Hematopoietic multipotent progenitor cell treated with erythropoietin and hydrocortisone succinate and interleukin-3 and kit ligand, for 4 days (in vitro differentiated cells): Measurements from ENCODE around the gene IQCF5.
"Not testable (repeated sequence)": the region's sequence is repeated elsewhere in the genome, so short reads cannot be mapped to it uniquely, and the experiment has no call there.

Source experiments
- DNase-seq: peaks from one replicate; pipeline ENCODE4 v3.0.0-alpha.2; 2015

IQCF5 gene

DNA sequence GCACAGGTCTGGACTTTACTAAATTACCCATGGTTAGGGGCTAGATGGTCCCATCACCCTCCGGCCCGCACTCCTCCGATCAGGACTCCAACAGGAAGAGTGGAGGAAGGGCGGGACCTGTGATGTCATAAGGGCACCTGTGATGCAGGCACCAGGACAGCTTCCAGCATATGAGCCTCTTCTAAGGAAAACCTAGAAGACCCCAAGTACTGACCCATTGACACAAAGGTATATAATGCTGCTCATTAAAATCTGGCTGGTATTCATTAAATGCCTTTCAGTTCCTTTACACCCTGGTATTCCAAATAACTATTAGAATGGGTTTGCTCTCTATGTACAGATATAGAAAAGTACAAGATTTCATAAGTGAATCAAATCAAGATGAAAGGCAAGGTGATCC is at the start of gene IQCF5:
Gene IQCF5 (minus strand): TSS at position 101 of the 400 bp plus-strand sequence. CDS start 70 bp downstream, at position 31.
- DNase-seq: no peak

GRCh38 chr3:51921081-51921578 is 45.7 kb upstream of the IQCF5 start:
- DNase-seq: no peak

GRCh38 chr3:51916418-51916817 is 41.0 kb upstream of the IQCF5 start:
- no peak for DNase-seq

- no peak for DNase-seq
These were observed 32.6 kb upstream of the IQCF5 start for GRCh38 chr3:51908026-51908425.

DNA sequence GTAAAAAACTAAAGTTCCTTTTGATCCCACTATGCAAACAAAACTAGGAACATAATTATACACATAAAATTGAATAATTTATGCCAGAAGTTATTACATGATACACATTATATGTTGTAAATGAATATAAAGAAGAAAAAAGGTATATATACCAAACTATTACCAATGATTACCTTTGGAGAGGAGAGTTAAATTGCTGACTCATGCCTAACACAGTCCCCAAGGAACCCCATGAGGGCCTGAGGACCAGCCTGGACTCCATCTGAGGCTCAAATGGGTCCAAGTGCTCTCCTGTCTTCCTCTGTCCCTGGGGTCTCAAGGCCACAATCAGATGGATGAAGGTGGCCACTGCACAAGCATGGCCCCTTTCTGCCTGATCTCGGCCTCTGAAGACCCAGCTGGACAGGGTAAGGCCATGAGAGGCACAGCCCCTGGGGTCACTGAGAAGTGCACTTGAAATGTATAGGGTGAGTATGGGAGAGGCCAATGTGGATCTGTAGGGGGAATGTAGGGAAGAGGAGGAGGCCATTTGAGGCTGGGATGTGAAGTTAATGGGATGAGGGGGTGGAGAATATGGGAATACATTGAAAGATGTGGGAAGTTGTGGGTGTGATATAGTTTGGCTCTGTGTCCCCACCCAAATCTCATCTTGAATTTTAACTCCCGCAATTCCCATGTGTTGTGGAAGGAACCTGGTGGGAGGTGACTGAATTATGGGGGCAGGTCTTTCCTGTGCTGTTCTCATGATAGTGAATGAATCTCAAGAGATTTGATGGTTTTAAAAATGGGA is 28.8 kb upstream of the IQCF5 start:
- DNase-seq: no peak

DNA sequence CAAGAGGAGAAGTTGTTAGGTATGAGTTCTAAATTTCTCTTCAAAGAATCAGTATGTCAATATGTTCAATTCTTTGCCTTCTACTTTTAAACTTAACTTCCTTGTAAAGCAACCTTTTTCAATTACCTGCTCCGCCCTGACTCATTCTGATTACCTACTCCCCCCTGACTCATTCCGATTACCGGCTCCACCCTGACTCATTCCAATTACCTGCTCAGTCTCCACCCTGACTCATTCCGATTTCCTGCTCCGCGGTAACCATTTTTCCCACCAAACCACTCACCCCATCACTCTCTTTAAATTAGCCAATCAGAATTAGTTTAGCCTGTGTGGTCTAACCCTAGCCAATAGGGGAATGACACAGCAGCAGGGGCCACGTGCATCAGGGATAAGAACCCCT is 27.0 kb upstream of the IQCF5 start:
- DNase-seq: not testable (repeated sequence)

GRCh38 chr3:51900043-51900442 is 24.6 kb upstream of the IQCF5 start:
- DNase-seq: not testable (repeated sequence)

DNA sequence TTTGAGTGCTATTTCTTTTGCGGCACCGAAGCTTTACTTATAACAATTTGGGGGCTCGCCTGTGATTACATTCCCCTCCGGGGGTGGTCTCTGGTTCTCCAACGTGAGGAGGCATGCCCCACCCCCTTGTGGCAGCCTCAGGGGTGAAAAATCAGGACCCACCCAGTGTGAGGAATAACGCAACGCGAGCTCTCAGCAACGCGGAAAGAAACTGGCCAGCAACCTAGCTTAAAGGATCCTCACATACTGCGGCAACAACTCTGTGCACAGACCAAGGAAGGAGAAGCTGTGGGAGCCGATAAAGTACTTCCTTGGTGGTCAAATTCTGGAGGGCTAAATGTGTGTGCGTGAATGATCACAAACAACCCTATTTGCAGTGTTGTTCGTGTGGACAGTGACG is 22.0 kb upstream of the IQCF5 start:
- no peak for DNase-seq

- no peak for DNase-seq
These were observed 21.4 kb upstream of the IQCF5 start for GRCh38 chr3:51896607-51897305.

GRCh38 chr3:51894939-51895338 is 19.5 kb upstream of the IQCF5 start:
- DNase-seq: no peak

GRCh38 chr3:51894391-51894790 is 19.0 kb upstream of the IQCF5 start:
- no peak for DNase-seq

GRCh38 chr3:51891242-51892039 is 16.0 kb upstream of the IQCF5 start:
- DNase-seq: peak; percentile 22

GRCh38 chr3:51888463-51889105 is 13.2 kb upstream of the IQCF5 start:
- DNase-seq: no peak

GRCh38 chr3:51887620-51888019 is 12.2 kb upstream of the IQCF5 start:
- no peak for DNase-seq

- no peak for DNase-seq
These were observed 11.0 kb upstream of the IQCF5 start for GRCh38 chr3:51886447-51886846.

- DNase-seq: no peak
These were observed 4.5 kb upstream of the IQCF5 start for GRCh38 chr3:51879937-51880336.

GRCh38 chr3:51876186-51876585 is 785 bp upstream of the IQCF5 start:
- DNase-seq: no peak

GRCh38 chr3:51874889-51875288 is 512 bp downstream of the IQCF5 start:
- DNase-seq: peak; percentile 7

GRCh38 chr3:51874411-51874810 is 990 bp downstream of the IQCF5 start:
- DNase-seq: no peak

DNA sequence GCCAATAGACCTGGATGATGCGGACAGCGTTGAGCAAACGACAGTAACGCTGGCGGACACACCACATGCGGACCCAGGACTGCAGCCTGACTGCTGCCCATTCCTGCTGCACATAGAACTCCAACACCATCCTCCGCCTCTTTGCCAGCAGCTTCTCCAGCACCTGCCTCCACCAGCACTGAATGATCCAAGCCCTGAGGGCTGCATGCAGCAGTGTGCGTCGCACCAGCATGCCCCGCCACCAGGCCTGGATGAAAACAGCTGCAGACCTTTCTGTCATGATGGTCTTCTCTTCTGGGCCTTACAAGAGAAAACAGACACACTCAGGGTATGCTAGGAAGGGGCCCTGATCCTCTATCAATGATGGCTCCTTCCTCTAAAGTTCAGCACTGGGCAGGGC is 1.5 kb downstream of the IQCF5 start:
- DNase-seq: no peak

- no peak for DNase-seq
These were observed 2.1 kb downstream of the IQCF5 start for GRCh38 chr3:51873253-51873766.

GRCh38 chr3:51869304-51869703 is 6.1 kb downstream of the IQCF5 start:
- DNase-seq: no peak

- not testable (repeated sequence) for DNase-seq
These were observed 6.5 kb downstream of the IQCF5 start for GRCh38 chr3:51868896-51869295.
